K562 (cell line): Measurements from ENCODE around the gene PIM3. TPM values are rescaled to one million over a fixed set of nuclear protein-coding genes. Genes with fewer than 3 reads are reported as not detected.

ENCODE experiments used
- ATAC-seq: fragments of 200-7000 bp; cut with Tn5 transposase; 3 replicates; pipeline ENCODE4 v1.9.1; 2020; ENCODE audit warnings: moderate library complexity
- BruUV-seq: library from RNA; stranded (reverse); fragments of 400-500 nt; replicated peaks from 2 replicates; lab custom pipeline; 2021; lab: Mats Ljungman, UMichigan
- CTCF ChIA-PET: fragments of 300-600 bp; formaldehyde crosslinking; extraction: SDS; loops from one replicate; lab custom pipeline; 2021; ENCODE audit warnings: low intra/inter-chr PET ratio; lab: Yijun Ruan, JAX
- POLR2A ChIA-PET: fragments of 300-600, 350-650 bp; sonication (Branson Sonifier 250); formaldehyde crosslinking; extraction: SDS; loops from one replicate; lab custom pipeline; 2021; ENCODE audit warnings: antibody characterized with exemption, inconsistent platforms; lab: Yijun Ruan, JAX
- DNase-seq, 4 experiments: peaks; one replicate each; pipeline versions ENCODE4 v3.0.0 to v3.0.0-alpha.2; 2011 to 2018; ENCODE audit warnings: low spot score in 3 of 4, mixed read lengths in 3 of 4; ENCODE audit errors: extremely low read depth in 1 of 4
- FAIRE-seq: peaks from 2 replicates; lab custom pipeline; 2011; peaks lifted over from hg19 to GRCh38; lab: Jason Lieb, UNC
- H2AFZ ChIP-seq: 2 replicates; pipeline ENCODE4 v1.6.0; 2011; ENCODE audit warnings: low read depth, low read length, control low read depth, inconsistent platforms
- H3K27ac ChIP-seq: fragments of 200-600 bp; 3 replicates; pipeline ENCODE4 v1.8.0; 2011; ENCODE audit warnings: low read depth, mild to moderate bottlenecking, control low read depth, inconsistent platforms, low read length, moderate library complexity, mixed read lengths; ENCODE audit errors: extremely low read depth
- H3K27me3 ChIP-seq, 2 experiments: fragments of 300-600 bp in 1 of 2; 2 replicates in 1 of 2; 3 replicates in 1 of 2; pipeline versions ENCODE4 v1.6.0 to v1.8.0; 2011; ENCODE audit warnings: inconsistent platforms in 2 of 2, low read length in 2 of 2, mild to moderate bottlenecking in 1 of 2, mixed read lengths in 1 of 2, moderate library complexity in 1 of 2; ENCODE audit not compliant: control insufficient read depth in 2 of 2, insufficient read depth in 2 of 2
- H3K36me3 ChIP-seq: fragments of 300-600 bp; 3 replicates; pipeline ENCODE4 v1.8.0; 2011; ENCODE audit warnings: mild to moderate bottlenecking, low read length, inconsistent platforms; ENCODE audit not compliant: control insufficient read depth, insufficient read depth
- H3K4me1 ChIP-seq, 2 experiments: fragments of 200-600 bp in 1 of 2; replicated peaks in 1 of 2; 2 replicates in 1 of 2; 3 replicates in 1 of 2; pipeline versions ENCODE4 v1.5.1 to v1.8.0; 2011; ENCODE audit warnings: inconsistent platforms in 2 of 2, low read length in 2 of 2, mild to moderate bottlenecking in 1 of 2, mixed read lengths in 1 of 2, moderate library complexity in 1 of 2; ENCODE audit not compliant: control insufficient read depth in 2 of 2, insufficient read depth in 2 of 2
- H3K4me2 ChIP-seq: 2 replicates; pipeline ENCODE4 v1.6.1; 2011; ENCODE audit warnings: low read length, control low read depth, inconsistent platforms, mixed read lengths; ENCODE audit not compliant: insufficient read depth
- H3K4me3 ChIP-seq: fragments of 200-600 bp; sonication (generic), shearing (Covaris generic); 2 replicates; pipeline ENCODE4 v1.5.1; 2016; ENCODE audit warnings: control low read depth, inconsistent platforms
- H3K79me2 ChIP-seq: fragments of 200-600 bp; 3 replicates; pipeline ENCODE4 v1.8.0; 2011; ENCODE audit warnings: low read length, inconsistent platforms; ENCODE audit not compliant: control insufficient read depth, insufficient read depth
- H3K9ac ChIP-seq, 2 experiments: 2 replicates each; pipeline versions ENCODE4 v1.6.0 to v1.6.1; 2011; ENCODE audit warnings: low read depth in 2 of 2, low read length in 2 of 2, control low read depth in 1 of 2, inconsistent platforms in 1 of 2, mild to moderate bottlenecking in 1 of 2, mixed read lengths in 1 of 2; ENCODE audit not compliant: insufficient read depth in 1 of 2
- H3K9me1 ChIP-seq: one replicate; pipeline ENCODE4 v1.6.0; 2011; ENCODE audit warnings: inconsistent platforms, mild to moderate bottlenecking, low read length, moderate library complexity; ENCODE audit not compliant: control insufficient read depth, insufficient read depth
- H3K9me3 ChIP-seq: replicated peaks from 2 replicates; pipeline ENCODE4 v1.5.1; 2011; ENCODE audit warnings: low read depth, low read length, inconsistent platforms; ENCODE audit not compliant: control insufficient read depth, insufficient read depth
- H4K20me1 ChIP-seq: replicated peaks from 2 replicates; pipeline ENCODE4 v1.6.1; 2011; ENCODE audit warnings: low read length, inconsistent platforms, mixed read lengths; ENCODE audit not compliant: control insufficient read depth, insufficient read depth
- ATF7 ChIP-seq: fragments of 450-650 bp; IDR thresholded peaks from 2 replicates; pipeline ENCODE4 v1.7.1; 2014; ENCODE audit warnings: mild to moderate bottlenecking, moderate library complexity
- CHD7 ChIP-seq: fragments of 200-600 bp; sonication (generic); IDR thresholded peaks from one replicate; pipeline ENCODE4 v1.6.1; 2012; ENCODE audit warnings: mild to moderate bottlenecking, low read depth, low read length, inconsistent platforms
- E4F1 ChIP-seq: fragments of 250-450 bp; sonication (Bioruptor Pico); IDR thresholded peaks from 2 replicates; pipeline ENCODE4 v1.5.0; 2021; ENCODE audit warnings: mild to moderate bottlenecking, borderline replicate concordance
- HEY1 ChIP-seq: fragments of 250-450 bp; sonication (Bioruptor Pico); IDR thresholded peaks from 2 replicates; pipeline ENCODE4 v1.5.0; 2020; ENCODE audit warnings: mild to moderate bottlenecking, moderate library complexity, borderline replicate concordance
- PCBP2 ChIP-seq: fragments of 200-400 bp; formaldehyde crosslinking; IDR thresholded peaks from 2 replicates; pipeline ENCODE4 v1.6.1; 2018; ENCODE audit warnings: low read length, low read depth, mild to moderate bottlenecking, moderate library complexity; ENCODE audit not compliant: poor library complexity, severe bottlenecking
- TAF9B ChIP-seq: fragments of 450-650 bp; IDR thresholded peaks from 2 replicates; pipeline ENCODE4 v1.6.1; 2018; ENCODE audit warnings: mild to moderate bottlenecking; ENCODE audit not compliant: partially characterized antibody
- WGBS: fragments of 100-300 bp; shearing (Covaris generic); methylation state at CpG from one replicate; pipeline ENCODE4 v1.1.6; 2016; ENCODE audit warnings: low coverage, mixed read lengths; ENCODE audit not compliant: insufficient coverage; ENCODE audit errors: missing lambda C conversion rate; 5-methylcytosine and 5-hydroxymethylcytosine counted together
- in situ Hi-C: fragments of 300-500 bp; cut with MboI; formaldehyde crosslinking; loops from 4 replicates; pipeline ENCODE4 v1.15.0; 2018; ENCODE audit warnings: inconsistent platforms, mixed read lengths
- intact Hi-C: fragments of 100-400 bp; cut with micrococcal nuclease; formaldehyde crosslinking; loops from 2 replicates; pipeline ENCODE4 v1.14.2; 2022
- polyA plus RNA-seq, 8 experiments: library from polyadenylated mRNA; depleted of rRNA in 4 of 8; stranded (reverse) in 5 of 8; unstranded in 3 of 8; fragments of >200 nt; fragmentation: Nextera tagmentation in 2 of 8; fragmentation: Illumina TruSeq in 1 of 8; extraction: Ambion mirVana in 2 of 8; extraction: Trizol in 1 of 8; gene quantifications; 2 replicates each; pipeline versions ENCODE4 v1.2.1 to v1.2.3, GENCODE V29; 2011 to 2014; ENCODE audit warnings: inconsistent platforms in 1 of 8, missing spikeins in 1 of 8
- total RNA-seq, 7 experiments: library from RNA; depleted of rRNA in 6 of 7; stranded (reverse); fragments of >200 nt in 6 of 7; fragmentation: Illumina TruSeq in 2 of 7; extraction: Trizol in 2 of 7; gene quantifications; 2 replicates each; pipeline versions ENCODE4 v1.2.1 to v1.2.3, GENCODE V29; 2011 to 2021; ENCODE audit warnings: low replicate concordance in 1 of 7

Gene PIM3
- total and polyA plus RNA-seq, 9 of the 15 experiments (the other 6 are each of a cell fraction or from before 2014, with no cell fraction given), result 0.24 to 40.5 (median 5.3) TPM

GRCh38 chr22:49933236-49934159 is 27.1 kb upstream of the PIM3 start:
- ChIA-PET POLR2A (interaction anchor here (0.7 to 1.3 kb wide), 4 partner anchors 16 to 97 kb away, joined by 3 to 5 read pairs (median 4); partner anchors contain the start of gene ALG12), CTCF (no interaction called here)
- Histone ChIP-seq H3K9me1 (no peaks in the 10 kb centered on the region), H4K20me1 (no peaks in the 10 kb centered on the region), H3K36me3 (no peaks in the 10 kb centered on the region), H3K9me3 (no peaks in the 10 kb centered on the region), H3K4me1 (peaks cover 20 to 76% of the 10 kb centered on the region in 2 experiments), H3K79me2 (no peaks in the 10 kb centered on the region), H3K27ac (no peak overlapping the region), H3K9ac (peak overlapping the region in 1 of 2 experiments; percentile 90; a peak in 2 of 4 replicates), H3K27me3 (no peaks in the 10 kb centered on the region), H3K4me2 (no peak overlapping the region), H2AFZ (no peak overlapping the region), H3K4me3 (no peak overlapping the region)
- 43% methylated on average over 13 of the region's 27 CpGs for WGBS
- FAIRE-seq (peak; percentile 57), DNase-seq (peak in 1 of 4 experiments; percentile 29), ATAC-seq (no peak)
- intact Hi-C loops, result loop anchor here (5.0 kb wide), 1 partner anchor 39 kb away; no protein-coding TSS in a partner anchor
- BruUV-seq, result no TSS peak
- in situ Hi-C loops, result loop anchor here (5.0 kb wide), 2 partner anchors 59 to 99 kb away; no protein-coding TSS in a partner anchor
- TF ChIP-seq HEY1 (CRISPR knock-in tag) (no peak), CHD7 (no peak), TAF9B (no peak), E4F1 (CRISPR knock-in tag) (no peak), PCBP2 (no peak), ATF7 (no peak)
